HepG2 (cell line): Measurements from ENCODE around the gene RBSN. TPM values are rescaled to one million over a fixed set of nuclear protein-coding genes. Genes with fewer than 3 reads are reported as not detected.

Experiments used
- DNMT3B ChIP-seq: conservative IDR thresholded peaks from 2 replicates; pipeline ENCODE4 v1.6.1; 2016; ENCODE audit warnings: missing biosample characterization, control low read depth
- EP300 ChIP-seq, 3 experiments: sonication (generic) in 1 of 3; formaldehyde crosslinking in 1 of 3; IDR thresholded peaks; 2 replicates each; pipeline versions ENCODE4 v1.5.1 to v1.6.1; 2011 to 2020; ENCODE audit warnings: low read depth in 2 of 3, low read length in 2 of 3, borderline replicate concordance in 1 of 3, improper control_type of control experiment in 1 of 3, mild to moderate bottlenecking in 1 of 3, missing genetic modification reagents in 1 of 3, moderate library complexity in 1 of 3
- FOXK2 ChIP-seq: fragments of 450-650 bp; IDR thresholded peaks from 2 replicates; pipeline ENCODE4 v1.6.1; 2016
- FOXM1 ChIP-seq: sonication (generic); formaldehyde crosslinking; IDR thresholded peaks from 2 replicates; pipeline ENCODE4 v1.5.0; 2020; ENCODE audit warnings: missing genetic modification reagents
- HES4 ChIP-seq: sonication (generic); formaldehyde crosslinking; IDR thresholded peaks from 2 replicates; pipeline ENCODE4 v1.9.0; 2021; ENCODE audit warnings: mild to moderate bottlenecking, missing genetic modification reagents, borderline replicate concordance
- NFIB ChIP-seq: sonication (generic); formaldehyde crosslinking; IDR thresholded peaks from 2 replicates; pipeline ENCODE4 v1.9.0; 2021; ENCODE audit warnings: missing genetic modification reagents, mild to moderate bottlenecking, borderline replicate concordance
- PHF8 ChIP-seq: sonication (generic); formaldehyde crosslinking; IDR thresholded peaks from 2 replicates; pipeline ENCODE4 v1.5.0; 2020; ENCODE audit warnings: missing genetic modification reagents
- PITX1 ChIP-seq: sonication (generic); formaldehyde crosslinking; IDR thresholded peaks from 2 replicates; pipeline ENCODE4 v1.5.1; 2020; ENCODE audit warnings: mild to moderate bottlenecking, missing genetic modification reagents
- RBFOX2 ChIP-seq: fragments of 200-400 bp; formaldehyde crosslinking; IDR thresholded peaks from 2 replicates; pipeline ENCODE4 v1.6.1; 2017; ENCODE audit warnings: low read depth, mild to moderate bottlenecking, low read length
- SNAPC2 ChIP-seq: sonication (generic); formaldehyde crosslinking; IDR thresholded peaks from 2 replicates; pipeline ENCODE4 v1.8.1; 2022; ENCODE audit warnings: mild to moderate bottlenecking, missing genetic modification reagents
- SP5 ChIP-seq: IDR thresholded peaks from 2 replicates; pipeline ENCODE4 v1.6.1; 2016; ENCODE audit warnings: low read depth, borderline replicate concordance
- TCF12 ChIP-seq, 2 experiments: fragments of 450-650 bp in 1 of 2; sonication (generic) in 1 of 2; formaldehyde crosslinking in 1 of 2; IDR thresholded peaks; 2 replicates each; pipeline versions ENCODE4 v1.6.1 to v1.8.0; 2017 to 2022; ENCODE audit warnings: antibody characterized with exemption in 1 of 2, mild to moderate bottlenecking in 1 of 2, missing genetic modification reagents in 1 of 2, moderate library complexity in 1 of 2
- ZNF292 ChIP-seq: sonication (generic); formaldehyde crosslinking; IDR thresholded peaks from 2 replicates; pipeline ENCODE4 v1.8.1; 2022; ENCODE audit warnings: mild to moderate bottlenecking, low read depth, missing genetic modification reagents, borderline replicate concordance
- ZNF317 ChIP-seq: sonication (generic); formaldehyde crosslinking; IDR thresholded peaks from 2 replicates; pipeline ENCODE4 v1.5.0; 2020; ENCODE audit warnings: mild to moderate bottlenecking, missing genetic modification reagents
- ZNF577 ChIP-seq: sonication (generic); formaldehyde crosslinking; IDR thresholded peaks from 2 replicates; pipeline ENCODE4 v1.4.0; 2020; ENCODE audit warnings: mild to moderate bottlenecking, low read depth, missing genetic modification reagents, borderline replicate concordance
- ZNF629 ChIP-seq: sonication (generic); formaldehyde crosslinking; conservative IDR thresholded peaks from 2 replicates; pipeline ENCODE4 v1.5.0; 2020; ENCODE audit warnings: missing genetic modification reagents
- polyA plus RNA-seq, 8 experiments: library from polyadenylated mRNA; depleted of rRNA in 3 of 8; stranded (reverse) in 7 of 8; unstranded in 1 of 8; fragments of >200 nt; fragmentation: Illumina TruSeq in 4 of 8; extraction: Trizol in 4 of 8; gene quantifications; 2 replicates each; pipeline versions ENCODE4 v1.2.1 to v1.2.3, GENCODE V29; 2011 to 2016; ENCODE audit warnings: low read depth in 4 of 8, missing spikeins in 1 of 8, mixed read lengths in 1 of 8; ENCODE audit not compliant: insufficient read depth in 1 of 8
- total RNA-seq, 5 experiments: library from RNA; depleted of rRNA; stranded (reverse); fragments of >200 nt; fragmentation: Illumina TruSeq; extraction: Trizol; gene quantifications; 2 replicates each; pipeline ENCODE4 v1.2.3, GENCODE V29; 2016; ENCODE audit warnings: low read depth in 1 of 5
- TF ChIP-seq, protein P1 (sequence below): sonication (generic); formaldehyde crosslinking; IDR thresholded peaks from 2 replicates; pipeline ENCODE4 v1.4.0; 2020; ENCODE audit warnings: missing genetic modification reagents
- TF ChIP-seq, protein P2 (sequence below): sonication (generic); formaldehyde crosslinking; IDR thresholded peaks from 2 replicates; pipeline ENCODE4 v1.5.1; 2020; ENCODE audit warnings: mild to moderate bottlenecking, missing genetic modification reagents, moderate library complexity
- TF ChIP-seq, protein P3 (sequence below): sonication (generic); formaldehyde crosslinking; IDR thresholded peaks from 2 replicates; pipeline ENCODE4 v1.4.0; 2020; ENCODE audit warnings: missing genetic modification reagents, low read depth, mild to moderate bottlenecking, borderline replicate concordance
- TF ChIP-seq, protein P4 (sequence below): IDR thresholded peaks from 2 replicates; pipeline ENCODE4 v1.6.1; 2016; ENCODE audit warnings: missing biosample characterization, missing genetic modification reagents, low read depth
- TF ChIP-seq, protein P5 (sequence below): sonication (generic); formaldehyde crosslinking; IDR thresholded peaks from 2 replicates; pipeline ENCODE4 v1.4.0; 2020; ENCODE audit warnings: low read depth, missing genetic modification reagents

Gene RBSN
- total and polyA plus RNA-seq, 2 of the 13 experiments (the other 11 are each of a cell fraction or from before 2014, with no cell fraction given): 7.9 to 11.8 TPM

DNA sequence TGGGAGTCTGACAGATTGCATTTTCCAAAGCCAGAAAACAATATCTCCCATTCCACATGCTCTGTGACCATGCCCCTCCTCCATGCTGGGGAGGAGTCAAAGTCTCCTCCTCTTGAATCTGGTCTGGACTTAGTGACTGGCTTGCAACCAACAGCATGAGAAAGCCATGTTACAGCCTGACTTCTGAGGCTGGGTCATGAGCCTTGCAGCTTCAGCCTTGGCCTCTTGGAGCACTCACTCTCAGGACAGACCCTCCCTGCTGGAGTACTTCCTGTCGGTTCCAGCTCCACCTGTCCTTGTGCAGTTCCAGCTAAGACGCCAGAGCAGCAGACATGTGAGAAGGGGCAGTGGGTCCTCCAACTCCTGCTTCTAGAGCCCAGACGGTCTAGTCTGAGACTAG is 49.7 kb upstream of the RBSN start (continued):
- TF ChIP-seq FOXM1 (CRISPR knock-in tag) (no peak), TCF12 (IDR thresholded peaks at IDR 0.05) (no peak), TCF12 (CRISPR knock-in tag; IDR thresholded peaks at IDR 0.05) (no peak), PHF8 (CRISPR knock-in tag) (no peak), HES4 (CRISPR knock-in tag) (no peak), PITX1 (CRISPR knock-in tag) (no peak), FOXK2 (no peak), ZNF629 (no peak), ZNF577 (CRISPR knock-in tag) (no peak), ZNF317 (CRISPR knock-in tag) (no peak), RBFOX2 (no peak), SNAPC2 (CRISPR knock-in tag) (no peak), ZNF292 (CRISPR knock-in tag) (peak; percentile 69; the same call in 1 of the 2 replicates), SP5 (CRISPR knock-in tag) (no peak; the same call in 1 of the 2 replicates), NFIB (CRISPR knock-in tag) (no peak), EP300 (IDR thresholded peaks at IDR 0.05; ENCODE audit: low read depth in 2 of 2, low read length in 2 of 2) (no peak), EP300 (CRISPR knock-in tag; IDR thresholded peaks at IDR 0.05; ENCODE audit: borderline replicate concordance) (no peak), DNMT3B (no peak)
- TF ChIP-seq, protein P1, sequence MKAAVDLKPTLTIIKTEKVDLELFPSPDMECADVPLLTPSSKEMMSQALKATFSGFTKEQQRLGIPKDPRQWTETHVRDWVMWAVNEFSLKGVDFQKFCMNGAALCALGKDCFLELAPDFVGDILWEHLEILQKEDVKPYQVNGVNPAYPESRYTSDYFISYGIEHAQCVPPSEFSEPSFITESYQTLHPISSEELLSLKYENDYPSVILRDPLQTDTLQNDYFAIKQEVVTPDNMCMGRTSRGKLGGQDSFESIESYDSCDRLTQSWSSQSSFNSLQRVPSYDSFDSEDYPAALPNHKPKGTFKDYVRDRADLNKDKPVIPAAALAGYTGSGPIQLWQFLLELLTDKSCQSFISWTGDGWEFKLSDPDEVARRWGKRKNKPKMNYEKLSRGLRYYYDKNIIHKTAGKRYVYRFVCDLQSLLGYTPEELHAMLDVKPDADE (CRISPR knock-in tag): no peak
- TF ChIP-seq, protein P2, sequence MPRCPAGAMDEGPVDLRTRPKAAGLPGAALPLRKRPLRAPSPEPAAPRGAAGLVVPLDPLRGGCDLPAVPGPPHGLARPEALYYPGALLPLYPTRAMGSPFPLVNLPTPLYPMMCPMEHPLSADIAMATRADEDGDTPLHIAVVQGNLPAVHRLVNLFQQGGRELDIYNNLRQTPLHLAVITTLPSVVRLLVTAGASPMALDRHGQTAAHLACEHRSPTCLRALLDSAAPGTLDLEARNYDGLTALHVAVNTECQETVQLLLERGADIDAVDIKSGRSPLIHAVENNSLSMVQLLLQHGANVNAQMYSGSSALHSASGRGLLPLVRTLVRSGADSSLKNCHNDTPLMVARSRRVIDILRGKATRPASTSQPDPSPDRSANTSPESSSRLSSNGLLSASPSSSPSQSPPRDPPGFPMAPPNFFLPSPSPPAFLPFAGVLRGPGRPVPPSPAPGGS (CRISPR knock-in tag): no peak
- TF ChIP-seq, protein P3, sequence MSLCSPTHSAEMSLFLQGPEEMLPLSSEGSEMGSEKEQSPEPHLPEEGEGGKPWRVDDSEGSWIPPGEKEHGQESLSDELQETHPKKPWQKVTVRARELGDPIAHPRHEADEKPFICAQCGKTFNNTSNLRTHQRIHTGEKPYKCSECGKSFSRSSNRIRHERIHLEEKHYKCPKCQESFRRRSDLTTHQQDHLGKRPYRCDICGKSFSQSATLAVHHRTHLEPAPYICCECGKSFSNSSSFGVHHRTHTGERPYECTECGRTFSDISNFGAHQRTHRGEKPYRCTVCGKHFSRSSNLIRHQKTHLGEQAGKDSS (CRISPR knock-in tag): no peak
- TF ChIP-seq, protein P4, sequence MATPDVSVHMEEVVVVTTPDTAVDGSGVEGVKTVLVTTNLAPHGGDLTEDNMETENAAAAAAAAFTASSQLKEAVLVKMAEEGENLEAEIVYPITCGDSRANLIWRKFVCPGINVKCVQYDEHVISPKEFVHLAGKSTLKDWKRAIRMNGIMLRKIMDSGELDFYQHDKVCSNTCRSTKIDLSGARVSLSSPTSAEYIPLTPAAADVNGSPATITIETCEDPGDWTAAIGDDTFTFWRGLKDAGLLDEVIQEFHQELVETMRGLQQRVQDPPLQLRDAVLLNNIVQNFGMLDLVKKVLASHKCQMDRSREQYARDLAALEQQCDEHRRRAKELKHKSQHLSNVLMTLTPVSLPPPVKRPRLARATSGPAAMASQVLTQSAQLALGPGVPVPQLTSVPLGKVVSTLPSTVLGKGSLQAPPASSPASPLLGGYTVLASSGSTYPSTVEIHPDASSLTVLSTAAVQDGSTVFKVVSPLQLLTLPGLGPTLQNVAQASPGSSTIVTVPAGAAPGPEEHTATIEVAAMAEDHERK (CRISPR knock-in tag): no peak
- TF ChIP-seq, protein P5, sequence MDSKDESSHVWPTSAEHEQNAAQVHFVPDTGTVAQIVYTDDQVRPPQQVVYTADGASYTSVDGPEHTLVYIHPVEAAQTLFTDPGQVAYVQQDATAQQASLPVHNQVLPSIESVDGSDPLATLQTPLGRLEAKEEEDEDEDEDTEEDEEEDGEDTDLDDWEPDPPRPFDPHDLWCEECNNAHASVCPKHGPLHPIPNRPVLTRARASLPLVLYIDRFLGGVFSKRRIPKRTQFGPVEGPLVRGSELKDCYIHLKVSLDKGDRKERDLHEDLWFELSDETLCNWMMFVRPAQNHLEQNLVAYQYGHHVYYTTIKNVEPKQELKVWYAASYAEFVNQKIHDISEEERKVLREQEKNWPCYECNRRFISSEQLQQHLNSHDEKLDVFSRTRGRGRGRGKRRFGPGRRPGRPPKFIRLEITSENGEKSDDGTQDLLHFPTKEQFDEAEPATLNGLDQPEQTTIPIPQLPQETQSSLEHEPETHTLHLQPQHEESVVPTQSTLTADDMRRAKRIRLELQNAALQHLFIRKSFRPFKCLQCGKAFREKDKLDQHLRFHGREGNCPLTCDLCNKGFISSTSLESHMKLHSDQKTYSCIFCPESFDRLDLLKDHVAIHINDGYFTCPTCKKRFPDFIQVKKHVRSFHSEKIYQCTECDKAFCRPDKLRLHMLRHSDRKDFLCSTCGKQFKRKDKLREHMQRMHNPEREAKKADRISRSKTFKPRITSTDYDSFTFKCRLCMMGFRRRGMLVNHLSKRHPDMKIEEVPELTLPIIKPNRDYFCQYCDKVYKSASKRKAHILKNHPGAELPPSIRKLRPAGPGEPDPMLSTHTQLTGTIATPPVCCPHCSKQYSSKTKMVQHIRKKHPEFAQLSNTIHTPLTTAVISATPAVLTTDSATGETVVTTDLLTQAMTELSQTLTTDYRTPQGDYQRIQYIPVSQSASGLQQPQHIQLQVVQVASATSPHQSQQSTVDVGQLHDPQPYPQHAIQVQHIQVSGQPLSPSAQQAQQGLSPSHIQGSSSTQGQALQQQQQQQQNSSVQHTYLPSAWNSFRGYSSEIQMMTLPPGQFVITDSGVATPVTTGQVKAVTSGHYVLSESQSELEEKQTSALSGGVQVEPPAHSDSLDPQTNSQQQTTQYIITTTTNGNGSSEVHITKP: no peak
